H9 (cell line): ENCODE data around the gene CDK14. TPM values are rescaled to one million over a fixed set of nuclear protein-coding genes. Genes with fewer than 3 reads are reported as not detected.

Experiments used
- DNase-seq: peaks from one replicate; pipeline ENCODE4 v3.0.0-alpha.2; 2017
- H2AFZ ChIP-seq: one replicate; pipeline ENCODE4 v1.6.1; 2013; ENCODE audit warnings: mild to moderate bottlenecking, low read length, control low read depth, moderate library complexity
- H2AK5ac ChIP-seq: 2 replicates; pipeline ENCODE4 v1.6.1; 2013; ENCODE audit warnings: low read length, control low read depth, mixed read lengths; ENCODE audit not compliant: insufficient read length
- H2BK120ac ChIP-seq: one replicate; pipeline ENCODE4 v1.6.1; 2013; ENCODE audit warnings: low read depth, mild to moderate bottlenecking, low read length, control low read depth, inconsistent platforms; ENCODE audit not compliant: poor library complexity, severe bottlenecking
- H2BK12ac ChIP-seq: 2 replicates; pipeline ENCODE4 v1.6.1; 2013; ENCODE audit warnings: low read length, control low read depth, mixed read lengths, low read depth; ENCODE audit not compliant: insufficient read length
- H2BK15ac ChIP-seq: 2 replicates; pipeline ENCODE4 v1.6.1; 2013; ENCODE audit warnings: low read depth, low read length, control low read depth
- H2BK20ac ChIP-seq: one replicate; pipeline ENCODE4 v1.6.1; 2013; ENCODE audit warnings: low read depth, mild to moderate bottlenecking, low read length, control low read depth, inconsistent platforms; ENCODE audit not compliant: poor library complexity, severe bottlenecking
- H2BK5ac ChIP-seq: 2 replicates; pipeline ENCODE4 v1.6.1; 2013; ENCODE audit warnings: low read length, control low read depth, mixed read lengths; ENCODE audit not compliant: insufficient read length
- H3K14ac ChIP-seq: 2 replicates; pipeline ENCODE4 v1.6.1; 2013; ENCODE audit warnings: low read length, control low read depth; ENCODE audit not compliant: insufficient read depth
- H3K18ac ChIP-seq: 2 replicates; pipeline ENCODE4 v1.6.1; 2013; ENCODE audit warnings: low read depth, mild to moderate bottlenecking, mixed read lengths, low read length, control low read depth; ENCODE audit not compliant: insufficient read length
- H3K23ac ChIP-seq: 2 replicates; pipeline ENCODE4 v1.6.1; 2013; ENCODE audit warnings: low read length, control low read depth, mixed read lengths, low read depth; ENCODE audit not compliant: insufficient read length
- H3K23me2 ChIP-seq: 2 replicates; pipeline ENCODE4 v1.6.1; 2013; ENCODE audit warnings: low read depth, mild to moderate bottlenecking, mixed read lengths, low read length, control low read depth; ENCODE audit not compliant: insufficient read length, poor library complexity, severe bottlenecking
- H3K27ac ChIP-seq: 2 replicates; pipeline ENCODE4 v1.5.1; 2013; ENCODE audit warnings: low read length, control low read depth, mixed read lengths, low read depth; ENCODE audit not compliant: insufficient read length
- H3K27me3 ChIP-seq: 2 replicates; pipeline ENCODE4 v1.6.1; 2013; ENCODE audit warnings: low read length, control low read depth, inconsistent platforms; ENCODE audit not compliant: insufficient read depth
- H3K4ac ChIP-seq: 2 replicates; pipeline ENCODE4 v1.6.1; 2013; ENCODE audit warnings: low read depth, mild to moderate bottlenecking, control low read depth, inconsistent platforms, low read length, moderate library complexity
- H3K4me1 ChIP-seq: 2 replicates; pipeline ENCODE4 v1.6.1; 2013; ENCODE audit warnings: low read length, control low read depth, inconsistent platforms; ENCODE audit not compliant: insufficient read depth
- H3K4me2 ChIP-seq: 2 replicates; pipeline ENCODE4 v1.6.1; 2013; ENCODE audit warnings: low read length, control low read depth, mixed read lengths; ENCODE audit not compliant: insufficient read length, insufficient read depth
- H3K56ac ChIP-seq: 2 replicates; pipeline ENCODE4 v1.6.1; 2013; ENCODE audit warnings: low read depth, mild to moderate bottlenecking, mixed read lengths, low read length, control low read depth; ENCODE audit not compliant: insufficient read length
- H3K79me1 ChIP-seq: 2 replicates; pipeline ENCODE4 v1.6.1; 2013; ENCODE audit warnings: low read depth, mild to moderate bottlenecking, moderate library complexity, low read length, control low read depth, inconsistent platforms; ENCODE audit not compliant: insufficient read depth, poor library complexity, severe bottlenecking
- H3K79me2 ChIP-seq: 2 replicates; pipeline ENCODE4 v1.6.1; 2013; ENCODE audit warnings: low read length, control low read depth, inconsistent platforms; ENCODE audit not compliant: insufficient read depth
- H3K9ac ChIP-seq: 2 replicates; pipeline ENCODE4 v1.6.1; 2013; ENCODE audit warnings: low read length, control low read depth, mixed read lengths; ENCODE audit not compliant: insufficient read length; ENCODE audit errors: extremely low read depth
- H3K9me3 ChIP-seq: one replicate; pipeline ENCODE4 v1.6.1; 2013; ENCODE audit warnings: low read depth, low read length, inconsistent platforms; ENCODE audit not compliant: control insufficient read depth
- H3T11ph ChIP-seq: one replicate; pipeline ENCODE4 v1.6.1; 2013; ENCODE audit warnings: mild to moderate bottlenecking, low read length, control low read depth, inconsistent platforms
- H4K20me1 ChIP-seq: one replicate; pipeline ENCODE4 v1.6.1; 2013; ENCODE audit not compliant: control insufficient read depth, insufficient read length, insufficient read depth
- H4K5ac ChIP-seq: 2 replicates; pipeline ENCODE4 v1.6.1; 2013; ENCODE audit warnings: low read depth, mild to moderate bottlenecking, mixed read lengths, low read length, control low read depth; ENCODE audit not compliant: insufficient read length
- H4K8ac ChIP-seq: replicated peaks from 2 replicates; pipeline ENCODE4 v1.6.1; 2013; ENCODE audit warnings: low read length, control low read depth, mixed read lengths, low read depth; ENCODE audit not compliant: insufficient read length
- H4K91ac ChIP-seq: 2 replicates; pipeline ENCODE4 v1.6.1; 2013; ENCODE audit warnings: low read depth, mild to moderate bottlenecking, moderate library complexity, mixed read lengths, low read length, control low read depth; ENCODE audit not compliant: insufficient read length
- H3K27ac Mint-ChIP-seq, 3 experiments: 2 replicates in 2 of 3; 3 replicates in 1 of 3; pipeline ENCODE4 v1.8.0; 2020 to 2021; ENCODE audit warnings: mixed read lengths in 3 of 3, mild to moderate bottlenecking in 1 of 3, moderate library complexity in 1 of 3
- H3K27me3 Mint-ChIP-seq: 2 replicates; pipeline ENCODE4 v1.8.0; 2021; ENCODE audit warnings: low read depth, mild to moderate bottlenecking, moderate library complexity, mixed read lengths
- H3K36me3 Mint-ChIP-seq, 3 experiments: 2 replicates in 2 of 3; 3 replicates in 1 of 3; pipeline ENCODE4 v1.8.0; 2020 to 2021; ENCODE audit warnings: low read depth in 3 of 3, mixed read lengths in 3 of 3; ENCODE audit not compliant: insufficient read depth in 1 of 3
- H3K4me1 Mint-ChIP-seq, 2 experiments: 2 replicates each; pipeline ENCODE4 v1.8.0; 2020; ENCODE audit warnings: mixed read lengths in 2 of 2
- H3K4me3 Mint-ChIP-seq, 2 experiments: 2 replicates in 1 of 2; 3 replicates in 1 of 2; pipeline ENCODE4 v1.8.0; 2020 to 2021; ENCODE audit warnings: mild to moderate bottlenecking in 2 of 2, mixed read lengths in 2 of 2, moderate library complexity in 1 of 2
- H3K9me3 Mint-ChIP-seq, 2 experiments: 2 replicates in 1 of 2; 3 replicates in 1 of 2; pipeline ENCODE4 v1.8.0; 2020; ENCODE audit warnings: mild to moderate bottlenecking in 2 of 2, mixed read lengths in 2 of 2, moderate library complexity in 1 of 2
- WGBS: extraction: QIAGEN DNeasy Blood & Tissue Kit; methylation state at CpG from one replicate; pipeline ENCODE4 v1.1.7; 2013; ENCODE audit warnings: missing lambda C conversion rate, low lambda C conversion rate, mixed read lengths; ENCODE audit not compliant: insufficient read length; ENCODE audit errors: extremely low coverage; 5-methylcytosine and 5-hydroxymethylcytosine counted together
- total RNA-seq: library from RNA; stranded (reverse); gene quantifications from 2 replicates; pipeline ENCODE4 v1.2.1, GENCODE V29; 2021
- TF ChIP-seq, protein P1 (sequence below): fragments of 200-600 bp; sonication (generic); conservative IDR thresholded peaks from 3 replicates; pipeline ENCODE4 v1.8.0; 2021; ENCODE audit warnings: antibody characterized with exemption, mild to moderate bottlenecking

CDK14 gene
- total RNA-seq, 1 experiment from 2014 or later = 23.9 TPM

DNA sequence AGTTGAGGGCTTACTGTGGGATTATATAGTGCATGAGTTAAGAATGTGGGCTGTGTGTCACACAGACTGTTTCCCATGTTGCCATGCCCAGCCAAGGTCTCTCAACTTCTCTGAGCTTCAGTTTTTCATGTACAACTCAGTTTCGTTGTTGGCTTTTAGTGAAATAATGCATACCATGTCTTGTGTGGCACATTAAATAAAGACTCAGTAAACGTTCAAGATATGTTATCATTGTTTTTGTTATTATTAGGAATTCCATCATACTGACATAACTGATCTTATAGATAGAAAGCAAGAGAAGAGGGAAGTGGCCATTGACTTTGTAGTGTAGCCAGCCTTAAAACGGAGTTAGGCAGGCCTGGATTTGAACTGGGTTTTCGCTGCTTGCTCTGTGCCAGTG, 2.9 kb downstream of the CDK14 start:
- H3K9ac ChIP-seq = no peak overlapping the region
- no peak overlapping the region for H3K23ac ChIP-seq
- no CpG with 5 or more reads among the region's 4 CpGs for WGBS
- no peak overlapping the region for H4K91ac ChIP-seq
- Mint-ChIP-seq H3K27me3 (peaks cover 3% of the 10 kb centered on the region; the same call in 1 of the 2 replicates), H3K27ac (no peak overlapping the region), H3K9me3 (peaks cover 0 to 2% of the 10 kb centered on the region in 2 experiments; a peak in 1 of 5 replicates), H3K4me3 (no peak overlapping the region; a peak in 1 of 5 replicates), H3K36me3 (peaks cover 0 to 3% (median 0%) of the 10 kb centered on the region in 3 experiments; a peak in 2 of 7 replicates), H3K4me1 (peaks cover 32 to 36% of the 10 kb centered on the region in 2 experiments)
- H3K56ac ChIP-seq = no peak overlapping the region
- H3T11ph ChIP-seq = no peak overlapping the region
- H3K79me2 ChIP-seq = peaks cover 18% of the 10 kb centered on the region; the same call in 1 of the 2 replicates
- H4K20me1 ChIP-seq = no peaks in the 10 kb centered on the region
- H2AFZ ChIP-seq = no peak overlapping the region
- no peak overlapping the region for H2BK5ac ChIP-seq
- H2BK12ac ChIP-seq = no peak overlapping the region
- H4K5ac ChIP-seq = no peak overlapping the region
- H2AK5ac ChIP-seq = no peak overlapping the region
- no peak overlapping the region for H2BK120ac ChIP-seq
- no peaks in the 10 kb centered on the region for H3K79me1 ChIP-seq
- no peaks in the 10 kb centered on the region for H3K27me3 ChIP-seq
- no peak overlapping the region for H4K8ac ChIP-seq
- no peak overlapping the region for H2BK20ac ChIP-seq
- H3K18ac ChIP-seq = no peak overlapping the region
- no peak overlapping the region for H3K27ac ChIP-seq
- H2BK15ac ChIP-seq = no peak overlapping the region
- H3K4ac ChIP-seq = no peak overlapping the region
- peaks cover 18% of the 10 kb centered on the region for H3K23me2 ChIP-seq
- no peaks in the 10 kb centered on the region; the same call in 1 of the 2 replicates for H3K4me1 ChIP-seq
- no peaks in the 10 kb centered on the region for H3K9me3 ChIP-seq
- DNase-seq = no peak
- TF ChIP-seq, protein P1, sequence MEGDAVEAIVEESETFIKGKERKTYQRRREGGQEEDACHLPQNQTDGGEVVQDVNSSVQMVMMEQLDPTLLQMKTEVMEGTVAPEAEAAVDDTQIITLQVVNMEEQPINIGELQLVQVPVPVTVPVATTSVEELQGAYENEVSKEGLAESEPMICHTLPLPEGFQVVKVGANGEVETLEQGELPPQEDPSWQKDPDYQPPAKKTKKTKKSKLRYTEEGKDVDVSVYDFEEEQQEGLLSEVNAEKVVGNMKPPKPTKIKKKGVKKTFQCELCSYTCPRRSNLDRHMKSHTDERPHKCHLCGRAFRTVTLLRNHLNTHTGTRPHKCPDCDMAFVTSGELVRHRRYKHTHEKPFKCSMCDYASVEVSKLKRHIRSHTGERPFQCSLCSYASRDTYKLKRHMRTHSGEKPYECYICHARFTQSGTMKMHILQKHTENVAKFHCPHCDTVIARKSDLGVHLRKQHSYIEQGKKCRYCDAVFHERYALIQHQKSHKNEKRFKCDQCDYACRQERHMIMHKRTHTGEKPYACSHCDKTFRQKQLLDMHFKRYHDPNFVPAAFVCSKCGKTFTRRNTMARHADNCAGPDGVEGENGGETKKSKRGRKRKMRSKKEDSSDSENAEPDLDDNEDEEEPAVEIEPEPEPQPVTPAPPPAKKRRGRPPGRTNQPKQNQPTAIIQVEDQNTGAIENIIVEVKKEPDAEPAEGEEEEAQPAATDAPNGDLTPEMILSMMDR = no peak
- no peak overlapping the region for H3K4me2 ChIP-seq
- H3K14ac ChIP-seq = no peak overlapping the region
